ENCODE data around the gene NPHP4.

GRCh38 chr1:5966543-5967205 lies 25.6 kb downstream of the NPHP4 start:
- TF ChIP-seq EP300 (IDR thresholded peaks at IDR 0.05), result no peak
- TF ChIP-seq, protein P1, sequence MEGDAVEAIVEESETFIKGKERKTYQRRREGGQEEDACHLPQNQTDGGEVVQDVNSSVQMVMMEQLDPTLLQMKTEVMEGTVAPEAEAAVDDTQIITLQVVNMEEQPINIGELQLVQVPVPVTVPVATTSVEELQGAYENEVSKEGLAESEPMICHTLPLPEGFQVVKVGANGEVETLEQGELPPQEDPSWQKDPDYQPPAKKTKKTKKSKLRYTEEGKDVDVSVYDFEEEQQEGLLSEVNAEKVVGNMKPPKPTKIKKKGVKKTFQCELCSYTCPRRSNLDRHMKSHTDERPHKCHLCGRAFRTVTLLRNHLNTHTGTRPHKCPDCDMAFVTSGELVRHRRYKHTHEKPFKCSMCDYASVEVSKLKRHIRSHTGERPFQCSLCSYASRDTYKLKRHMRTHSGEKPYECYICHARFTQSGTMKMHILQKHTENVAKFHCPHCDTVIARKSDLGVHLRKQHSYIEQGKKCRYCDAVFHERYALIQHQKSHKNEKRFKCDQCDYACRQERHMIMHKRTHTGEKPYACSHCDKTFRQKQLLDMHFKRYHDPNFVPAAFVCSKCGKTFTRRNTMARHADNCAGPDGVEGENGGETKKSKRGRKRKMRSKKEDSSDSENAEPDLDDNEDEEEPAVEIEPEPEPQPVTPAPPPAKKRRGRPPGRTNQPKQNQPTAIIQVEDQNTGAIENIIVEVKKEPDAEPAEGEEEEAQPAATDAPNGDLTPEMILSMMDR (IDR thresholded peaks at IDR 0.05), result no peak
- TF ChIP-seq, protein P2, sequence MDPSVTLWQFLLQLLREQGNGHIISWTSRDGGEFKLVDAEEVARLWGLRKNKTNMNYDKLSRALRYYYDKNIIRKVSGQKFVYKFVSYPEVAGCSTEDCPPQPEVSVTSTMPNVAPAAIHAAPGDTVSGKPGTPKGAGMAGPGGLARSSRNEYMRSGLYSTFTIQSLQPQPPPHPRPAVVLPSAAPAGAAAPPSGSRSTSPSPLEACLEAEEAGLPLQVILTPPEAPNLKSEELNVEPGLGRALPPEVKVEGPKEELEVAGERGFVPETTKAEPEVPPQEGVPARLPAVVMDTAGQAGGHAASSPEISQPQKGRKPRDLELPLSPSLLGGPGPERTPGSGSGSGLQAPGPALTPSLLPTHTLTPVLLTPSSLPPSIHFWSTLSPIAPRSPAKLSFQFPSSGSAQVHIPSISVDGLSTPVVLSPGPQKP (IDR thresholded peaks at IDR 0.05; ENCODE audit: low read depth, low read length), result no peak
- no peak for TF ChIP-seq HOXA7 (CRISPR knock-in tag; IDR thresholded peaks at IDR 0.05)
- TF ChIP-seq NPAS2 (CRISPR knock-in tag; IDR thresholded peaks at IDR 0.05; ENCODE audit: borderline replicate concordance), result no peak
- no peak for TF ChIP-seq CBX8 (IDR thresholded peaks at IDR 0.05)
